Measurements from ENCODE around the gene TLK1. TPM values are rescaled to one million over a fixed set of nuclear protein-coding genes. Genes with fewer than 3 reads are reported as not detected.

The TLK1 gene
- total and polyA plus RNA-seq, 7 donors: 14.1 to 60.6 (median 37.9) TPM

DNA sequence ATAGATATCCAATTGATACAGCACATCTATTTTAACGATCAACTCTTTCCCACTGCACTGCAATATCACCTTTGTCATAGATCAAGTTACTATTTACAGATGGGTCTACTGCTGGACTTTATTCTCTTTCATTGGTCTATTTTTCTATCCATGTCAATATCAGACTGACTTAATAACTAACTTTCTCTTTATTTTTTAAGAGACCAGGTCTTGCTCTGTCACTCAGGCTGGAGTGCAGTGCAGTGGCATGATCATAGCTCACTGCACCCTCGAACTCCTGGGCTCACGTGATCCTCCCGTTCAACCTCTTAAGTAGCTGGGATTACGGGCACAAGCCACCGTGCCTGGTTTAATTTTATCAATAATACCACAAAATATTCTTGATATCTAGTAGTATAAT, 71.2 kb downstream of the TLK1 start:
- Histone ChIP-seq H3K27me3 (no peaks in the 10 kb centered on the region), H3K27ac (no peak overlapping the region), H3K4me1 (peaks cover 0 to 23% (median 14%) of the 10 kb centered on the region in 4 donors), H3K36me3 (no peaks in the 10 kb centered on the region), H3K4me3 (no peak overlapping the region), H3K9me3 (no peaks in the 10 kb centered on the region)
- WGBS, 2 donors: 96 to 99% methylated on average over 6 of the region's 6 CpGs
- intact Hi-C loops (cut with DNase I): loop anchor here (5.0 kb wide), 1 partner anchor 117 kb away; no protein-coding TSS in a partner anchor
- TF ChIP-seq EP300 (IDR thresholded peaks at IDR 0.05): no peak
- TF ChIP-seq POLR2A (IDR thresholded peaks at IDR 0.05): no peak
- no peak for TF ChIP-seq POLR2AphosphoS5 (IDR thresholded peaks at IDR 0.05)
- TF ChIP-seq CTCF (IDR thresholded peaks at IDR 0.05): no peak
- DNase-seq: no peak

DNA sequence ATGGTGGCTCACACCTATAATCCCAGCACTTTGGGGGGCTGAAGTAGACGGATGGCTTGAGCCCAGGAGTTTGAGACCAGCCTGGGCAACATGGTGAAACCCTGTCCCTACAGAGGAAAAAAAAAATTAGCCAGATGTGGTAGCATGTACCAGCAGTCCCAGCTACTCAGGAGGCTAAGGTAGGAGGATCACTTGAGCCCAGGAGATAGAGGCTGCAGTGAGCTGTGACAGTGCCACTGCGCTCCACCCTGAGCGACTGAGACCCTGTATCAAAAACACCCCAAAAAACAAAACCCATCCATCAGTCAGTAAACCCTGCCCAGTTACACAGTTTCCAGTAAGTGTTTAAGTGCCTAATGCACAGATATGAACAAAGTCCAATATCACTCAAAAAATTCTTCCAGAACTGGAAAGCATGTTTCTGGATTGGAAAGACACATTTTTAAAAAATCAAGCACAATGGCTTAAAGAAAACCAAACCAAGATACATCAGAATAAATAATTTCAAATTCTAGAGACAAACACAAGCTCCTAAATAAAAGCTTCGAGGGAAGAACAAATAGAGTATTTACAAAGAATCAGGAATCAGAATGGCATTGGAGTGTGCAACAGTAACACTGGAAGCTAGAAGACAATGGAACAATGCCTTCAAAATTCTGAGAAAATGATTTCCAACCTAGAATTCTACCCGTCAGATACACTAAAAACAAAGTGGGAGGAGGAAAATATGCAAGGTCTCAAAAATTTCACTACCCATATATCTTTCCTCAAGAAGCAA, 72.4 kb downstream of the TLK1 start:
- Histone ChIP-seq H3K27ac (no peak overlapping the region), H3K27me3 (no peaks in the 10 kb centered on the region), H3K4me3 (no peak overlapping the region), H3K4me1 (peaks cover 0 to 30% (median 14%) of the 10 kb centered on the region in 4 donors), H3K9me3 (no peaks in the 10 kb centered on the region), H3K36me3 (no peaks in the 10 kb centered on the region)
- 94 to 95% methylated on average over 5 of the region's 5 CpGs for WGBS, 2 donors
- intact Hi-C loops (cut with DNase I): loop anchor here (5.0 kb wide), 1 partner anchor 116 kb away; no protein-coding TSS in a partner anchor
- DNase-seq: no peak
- no peak for TF ChIP-seq EP300 (IDR thresholded peaks at IDR 0.05)
- no peak for TF ChIP-seq CTCF (IDR thresholded peaks at IDR 0.05)
- no peak for TF ChIP-seq POLR2A (IDR thresholded peaks at IDR 0.05)
- TF ChIP-seq POLR2AphosphoS5 (IDR thresholded peaks at IDR 0.05): no peak

DNA sequence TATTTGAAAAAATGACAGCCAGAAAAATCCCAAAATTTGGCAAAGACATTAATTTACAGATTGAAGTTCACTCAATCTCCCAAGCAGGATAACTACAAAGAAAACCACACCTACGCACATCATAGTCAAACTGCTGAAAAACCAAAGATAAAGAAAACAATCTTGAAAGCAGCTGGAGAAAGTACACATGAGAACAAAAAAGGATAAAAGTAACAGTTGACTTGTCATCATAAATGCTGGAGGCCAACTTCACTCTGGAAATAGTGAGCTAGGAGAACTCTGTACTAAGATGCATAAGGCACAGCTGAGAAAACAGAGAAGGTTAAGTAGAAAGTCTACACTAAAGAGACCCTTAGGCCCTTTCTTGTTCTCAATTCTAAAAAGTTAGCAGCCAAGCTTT, 73.1 kb downstream of the TLK1 start:
- Histone ChIP-seq H3K9me3 (no peaks in the 10 kb centered on the region), H3K27ac (no peak overlapping the region), H3K4me3 (no peak overlapping the region), H3K36me3 (no peaks in the 10 kb centered on the region), H3K27me3 (no peaks in the 10 kb centered on the region), H3K4me1 (peaks cover 0 to 30% (median 14%) of the 10 kb centered on the region in 4 donors)
- TF ChIP-seq CTCF (IDR thresholded peaks at IDR 0.05) (no peak), POLR2A (IDR thresholded peaks at IDR 0.05) (no peak), POLR2AphosphoS5 (IDR thresholded peaks at IDR 0.05) (no peak), EP300 (IDR thresholded peaks at IDR 0.05) (no peak)
- WGBS, 2 donors: 73 to 90% methylated on average over 1 of the region's 1 CpG
- DNase-seq: no peak
- intact Hi-C loops (cut with DNase I): loop anchor here (5.0 kb wide), 1 partner anchor 115 kb away; no protein-coding TSS in a partner anchor

DNA sequence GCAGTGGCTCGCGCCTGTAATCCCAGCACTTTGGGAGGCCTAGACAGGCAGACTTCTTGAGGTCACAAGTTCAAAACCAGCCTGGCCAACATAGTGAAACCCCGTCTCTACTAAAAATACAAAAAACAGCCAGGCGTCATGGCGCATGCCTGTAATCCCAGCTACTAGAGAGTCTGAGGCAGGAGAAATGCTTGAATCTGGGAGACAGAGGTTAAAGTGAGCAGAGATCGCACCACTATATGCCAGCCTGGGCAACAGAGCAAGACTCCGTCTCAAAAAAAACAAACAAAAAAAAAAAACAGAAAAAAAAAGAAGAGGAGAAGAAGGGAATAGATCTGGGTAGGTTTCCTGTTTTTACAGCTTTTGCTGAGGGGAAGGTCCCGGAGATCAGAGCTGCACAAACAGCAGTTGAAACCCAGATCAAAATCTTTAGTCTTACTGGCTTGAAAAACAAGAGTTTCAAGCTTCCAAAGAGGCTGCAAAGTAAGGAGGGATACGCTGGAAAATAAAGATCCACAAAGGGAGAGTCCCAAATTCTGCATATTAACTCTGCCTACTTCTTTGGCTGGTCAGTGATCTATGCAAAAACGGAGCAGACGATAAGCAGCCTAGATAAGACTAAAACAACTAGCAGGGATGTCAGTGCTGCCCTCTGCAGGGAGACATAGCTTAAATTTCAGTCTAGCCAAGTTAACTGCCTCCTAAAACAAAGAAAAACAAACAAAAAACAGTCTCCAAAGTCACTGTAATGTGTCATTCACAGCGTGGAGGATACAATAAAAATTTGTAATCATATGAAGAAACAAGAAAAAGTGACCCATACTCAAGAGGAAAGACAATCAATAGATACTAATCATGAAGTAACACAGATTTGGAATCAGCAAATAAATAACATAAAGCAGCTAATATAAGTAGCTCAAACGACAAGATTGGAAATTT, 74.1 kb downstream of the TLK1 start:
- Histone ChIP-seq H3K27me3 (no peaks in the 10 kb centered on the region), H3K4me3 (no peak overlapping the region), H3K9me3 (no peaks in the 10 kb centered on the region), H3K4me1 (peaks cover 0 to 25% (median 17%) of the 10 kb centered on the region in 4 donors), H3K27ac (no peak overlapping the region), H3K36me3 (no peaks in the 10 kb centered on the region)
- 56 to 58% methylated on average over 13 of the region's 13 CpGs for WGBS, 2 donors
- TF ChIP-seq CTCF (IDR thresholded peaks at IDR 0.05) (peak in 3 of 4 experiments; percentile 22 to 33 (median 22)), POLR2A (IDR thresholded peaks at IDR 0.05) (no peak), EP300 (IDR thresholded peaks at IDR 0.05) (no peak), POLR2AphosphoS5 (IDR thresholded peaks at IDR 0.05) (no peak)
- DNase-seq: no peak
- intact Hi-C loops (cut with DNase I): loop anchor here (5.0 kb wide), 1 partner anchor 114 kb away; no protein-coding TSS in a partner anchor

Measured in sigmoid colon (tissue), 7 donors.